GM19463 (cell line): ENCODE results near the gene A2M.
"Not testable (repeated sequence)": the region's sequence is repeated elsewhere in the genome, so short reads cannot be mapped to it uniquely, and the experiment has no call there.

ENCODE experiments used
- ATAC-seq: cut with Tn5 transposase; IDR thresholded peaks from one replicate; pipeline ENCODE4 v1.9.1; 2021; ENCODE audit warnings: mild to moderate bottlenecking, moderate library complexity; ENCODE audit not compliant: unreplicated experiment

A2M gene

DNA sequence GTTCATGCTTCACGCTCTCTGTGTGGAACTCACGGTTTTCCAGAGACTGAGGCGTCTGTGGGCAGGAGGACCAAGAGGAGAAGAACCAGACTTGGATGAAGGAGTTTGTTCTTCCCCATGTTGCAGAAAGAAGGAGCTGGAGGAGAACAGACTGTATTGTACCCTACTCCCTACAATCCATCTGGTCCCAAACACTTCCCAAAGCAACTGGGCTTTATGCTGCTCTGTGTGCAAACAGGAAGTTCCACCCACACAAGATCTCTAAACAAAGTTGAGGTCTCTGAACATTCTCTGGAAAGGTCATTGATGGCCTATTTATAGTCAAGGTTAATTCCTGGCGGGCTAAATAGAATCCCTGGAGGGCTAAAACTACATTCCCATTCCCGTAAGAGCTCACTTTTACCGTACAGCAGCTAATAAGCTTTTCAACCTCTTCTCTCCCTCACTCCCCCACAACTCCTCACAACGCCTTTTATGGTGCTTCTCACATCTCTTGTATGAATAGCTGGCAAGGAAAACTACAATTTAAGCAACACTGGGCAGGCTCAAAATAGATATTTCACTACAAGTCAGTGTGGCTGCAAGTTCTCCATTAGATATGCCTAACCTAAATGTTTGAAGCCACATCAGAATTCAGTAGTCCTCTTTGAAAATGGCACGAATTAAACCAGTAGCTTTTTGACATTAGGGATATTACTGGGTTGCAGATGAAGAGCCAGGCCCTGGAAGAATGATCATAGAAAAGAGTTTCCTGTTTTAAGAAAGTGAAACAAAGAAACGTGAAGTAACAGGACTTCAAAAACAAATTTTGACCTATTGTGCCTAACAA lies at the start of gene A2M:
Gene A2M, minus strand, starts transcription at position 189 of the 829 bp plus-strand sequence. Its CDS starts 70 bp downstream, at position 119.
- no peak for ATAC-seq

DNA sequence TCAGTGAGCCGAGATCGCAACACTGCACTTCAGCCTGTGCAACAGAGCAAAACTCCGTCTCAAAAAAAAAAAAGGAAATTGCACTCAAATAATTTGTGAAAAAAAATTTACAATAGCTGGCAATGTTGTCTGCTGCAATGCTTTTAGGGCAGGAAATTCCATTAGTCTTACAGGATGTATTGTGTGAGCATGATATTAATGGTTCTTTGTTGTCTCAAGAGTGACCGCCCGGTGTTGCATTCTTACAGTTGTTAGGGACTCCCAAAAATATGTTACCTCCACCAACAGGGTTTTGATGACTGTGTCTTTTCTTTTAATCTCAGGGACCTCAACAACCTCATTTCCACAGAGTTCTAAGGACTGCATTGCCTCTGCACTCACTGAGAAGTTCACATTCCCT lies 47.7 kb upstream of the A2M start:
- no peak for ATAC-seq

DNA sequence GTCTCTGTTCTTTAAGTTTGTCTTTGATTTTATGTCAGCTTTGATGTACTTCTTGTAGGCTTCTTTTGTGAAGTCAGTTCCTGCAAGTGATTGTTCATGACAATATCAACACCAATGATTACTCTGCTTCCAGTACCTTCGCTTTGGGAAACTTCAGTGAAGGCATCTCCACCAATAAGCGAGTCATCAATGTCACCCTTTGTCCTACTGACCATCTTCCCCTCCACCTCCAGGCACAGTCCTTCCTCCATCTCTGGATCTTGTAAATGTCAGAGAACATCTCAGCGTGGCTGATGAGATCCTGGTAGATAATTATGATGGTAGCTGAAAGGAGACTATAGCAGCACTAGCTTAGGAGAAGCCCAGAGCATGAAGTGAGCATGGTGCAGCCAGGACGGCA lies 40.4 kb upstream of the A2M start:
- no peak for ATAC-seq

DNA sequence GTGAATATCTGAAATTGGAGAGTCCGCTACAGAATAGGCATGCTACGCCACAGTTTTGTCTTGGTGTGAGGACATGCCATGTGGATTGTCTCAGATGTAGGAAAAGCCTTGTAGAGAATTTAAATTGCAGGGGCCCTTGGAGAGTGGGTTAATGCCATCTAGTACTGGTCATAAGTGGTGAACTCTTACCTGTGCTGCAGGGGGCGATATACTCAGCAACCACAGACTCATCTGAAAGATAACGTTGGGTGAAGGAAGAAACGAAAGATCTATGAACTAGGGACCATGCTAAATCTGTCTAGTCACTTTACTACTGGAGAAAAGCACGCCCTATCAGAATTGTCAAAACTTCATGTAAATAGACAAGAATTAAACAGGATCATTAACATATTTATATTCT lies 33.7 kb upstream of the A2M start:
- no peak for ATAC-seq

DNA sequence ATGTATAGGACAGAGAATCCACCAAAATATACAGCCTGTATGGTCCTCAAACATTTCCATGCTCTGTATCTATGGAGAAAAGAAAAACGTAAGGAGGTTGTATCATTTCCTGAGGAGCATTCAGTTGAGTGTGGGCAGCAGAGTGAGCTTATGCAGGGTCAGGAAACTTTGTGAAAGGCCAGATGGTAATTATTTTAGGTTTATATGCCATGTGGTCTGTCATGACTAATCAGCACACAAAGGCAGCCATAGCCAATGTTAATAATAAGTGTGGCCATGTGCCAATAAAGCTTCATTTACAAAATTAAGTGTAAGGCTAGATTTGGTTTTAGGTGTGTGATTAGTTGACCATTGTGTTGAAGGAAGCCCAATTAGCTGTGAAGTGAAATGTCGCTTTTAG lies 33.2 kb upstream of the A2M start:
- ATAC-seq: no peak

DNA sequence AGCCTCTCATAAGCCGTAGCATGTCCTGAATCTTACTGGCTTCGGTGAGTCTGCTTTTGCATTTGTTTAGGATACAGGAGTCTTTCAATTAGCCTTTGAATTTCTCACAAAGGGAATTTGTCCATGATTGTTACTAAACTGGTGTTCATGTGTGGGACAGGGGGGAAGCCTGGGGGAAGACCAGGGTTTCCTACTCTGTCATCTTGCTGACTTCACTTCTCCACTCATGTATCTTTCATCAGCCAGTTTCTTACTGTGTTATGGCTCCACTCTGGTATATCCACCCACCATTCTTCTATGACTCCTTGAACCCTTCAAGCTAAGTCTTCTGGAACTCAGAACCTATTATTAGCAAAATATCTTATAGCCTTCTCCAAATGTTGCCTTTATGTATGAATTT lies 31.7 kb upstream of the A2M start:
- no peak for ATAC-seq

DNA sequence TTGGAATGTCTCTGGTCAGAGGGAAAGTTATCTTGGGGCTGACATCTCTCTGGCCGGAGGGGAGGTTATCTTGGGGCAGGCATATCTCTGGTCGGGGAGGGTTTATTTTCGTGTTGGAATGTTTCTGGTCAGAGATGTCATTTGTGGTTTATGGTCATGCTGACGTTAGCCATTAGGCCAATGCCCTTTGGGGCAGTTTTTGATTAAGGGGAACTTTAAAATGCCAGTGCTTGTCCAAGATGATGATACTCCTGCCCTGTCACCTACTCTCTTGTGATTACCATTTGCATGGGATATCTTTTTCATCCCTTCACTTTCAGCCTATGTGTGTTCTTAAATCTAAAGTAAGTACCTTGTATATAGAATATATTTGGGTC lies 29.0 kb upstream of the A2M start:
- ATAC-seq: no peak

DNA sequence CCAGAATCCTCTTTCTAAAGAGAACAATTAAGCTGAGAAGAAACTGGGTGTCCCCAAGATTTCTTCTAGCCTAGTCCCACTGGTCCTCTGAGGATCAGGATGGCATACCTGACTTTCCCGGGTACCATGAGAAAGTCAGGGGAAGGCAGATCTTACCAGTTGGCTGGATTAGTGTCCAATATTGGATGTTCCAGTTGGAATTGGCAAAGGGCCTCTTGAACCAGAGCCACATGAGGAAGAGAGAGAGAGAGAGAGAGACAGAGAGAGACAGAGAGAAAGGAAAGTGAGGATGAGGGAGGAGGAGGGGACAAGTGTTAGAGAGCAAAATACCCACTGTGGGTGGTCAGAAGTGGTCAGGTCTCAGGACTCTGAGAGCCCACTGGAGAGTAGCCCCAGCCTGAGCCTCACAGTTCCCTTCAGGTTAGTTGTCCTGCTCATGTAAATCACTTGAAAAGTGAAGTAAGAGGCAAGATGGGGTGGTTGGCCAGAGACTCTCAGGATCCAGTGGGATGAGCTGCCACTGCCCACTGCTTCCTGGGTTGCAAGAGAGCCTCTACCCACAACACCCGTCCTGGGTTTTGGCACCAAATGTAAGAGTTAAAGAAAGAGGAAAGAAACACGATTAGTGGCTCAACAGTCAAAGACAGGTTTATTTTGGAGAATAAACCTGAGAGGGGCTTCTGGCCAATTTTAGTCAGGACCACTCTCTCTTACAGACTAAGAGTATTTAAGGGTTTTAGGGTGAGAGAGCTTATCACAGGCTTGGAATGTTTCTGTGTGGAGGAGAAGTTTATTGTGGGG lies 28.4 kb upstream of the A2M start:
- ATAC-seq: no peak

DNA sequence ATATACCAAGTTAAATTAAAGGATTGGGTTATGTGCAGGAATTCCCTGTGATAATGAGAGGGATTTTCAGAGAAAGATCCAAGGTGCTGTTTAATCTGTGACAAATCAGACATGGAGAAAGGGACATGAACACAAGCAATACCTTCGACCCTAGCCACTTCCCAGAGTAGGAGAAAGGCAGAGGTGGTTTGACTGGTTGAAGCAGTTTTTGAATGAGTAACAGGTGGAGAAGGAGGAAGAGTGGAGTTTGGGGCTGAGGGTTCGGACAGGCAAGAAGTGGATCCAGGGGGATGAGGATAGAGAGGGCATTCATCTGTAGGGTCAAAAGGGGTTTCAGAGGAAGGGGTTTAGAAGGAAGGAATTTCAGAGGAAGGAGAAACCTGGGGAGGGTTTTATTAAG lies 27.4 kb upstream of the A2M start:
- ATAC-seq: no peak

DNA sequence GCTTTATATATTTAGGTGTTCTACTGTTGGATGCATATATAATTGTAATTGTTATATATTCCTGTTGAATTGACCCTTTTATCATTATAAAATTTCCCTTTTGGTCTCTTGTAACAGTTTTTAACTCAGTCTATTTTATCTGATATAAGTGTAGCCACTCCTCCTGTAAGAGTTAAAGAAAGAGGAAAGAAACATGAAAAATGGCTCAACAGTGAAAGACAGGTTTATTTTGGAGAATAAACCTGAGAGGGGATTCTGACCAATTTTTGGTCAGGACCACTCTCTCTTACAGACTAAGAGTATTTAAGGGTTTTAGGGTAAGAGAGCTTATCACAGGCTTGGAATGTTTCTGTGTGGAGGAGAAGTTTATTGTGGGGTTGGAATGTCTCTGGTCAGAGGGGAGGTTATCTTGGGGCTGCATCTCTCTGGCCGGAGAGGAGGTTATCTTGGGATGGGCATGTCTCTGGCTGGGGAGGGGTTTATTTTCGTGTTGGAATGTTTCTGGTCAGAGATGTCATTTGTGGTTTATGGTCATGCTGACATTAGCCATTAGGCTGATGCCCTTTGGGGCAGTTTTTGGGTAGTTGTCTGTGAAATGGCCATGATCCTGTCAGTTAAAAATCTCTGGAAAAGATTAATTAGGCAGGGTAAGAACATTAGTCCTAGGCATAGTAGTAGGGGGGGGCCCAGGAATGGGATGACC lies 24.0 kb upstream of the A2M start:
- not testable (repeated sequence) for ATAC-seq

DNA sequence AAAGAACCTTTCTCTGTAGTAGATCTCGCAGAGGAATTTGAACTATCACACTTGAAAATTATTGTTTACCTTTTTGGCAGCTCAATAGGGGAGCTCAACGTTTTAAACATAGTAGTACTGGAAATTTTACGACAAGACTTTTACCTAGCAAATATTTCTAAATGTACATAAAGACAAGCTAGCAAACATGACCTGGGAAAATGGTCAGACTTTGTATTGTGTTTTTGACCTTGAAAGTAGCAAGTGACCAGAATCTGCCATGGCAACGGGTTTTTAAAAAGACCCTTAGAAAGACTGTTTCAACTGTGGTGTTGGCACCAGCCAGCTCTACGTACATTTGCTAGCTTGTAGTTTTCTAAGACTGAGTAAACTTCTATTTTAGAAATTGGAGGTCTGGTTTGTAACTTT lies 20.2 kb upstream of the A2M start:
- no peak for ATAC-seq

DNA sequence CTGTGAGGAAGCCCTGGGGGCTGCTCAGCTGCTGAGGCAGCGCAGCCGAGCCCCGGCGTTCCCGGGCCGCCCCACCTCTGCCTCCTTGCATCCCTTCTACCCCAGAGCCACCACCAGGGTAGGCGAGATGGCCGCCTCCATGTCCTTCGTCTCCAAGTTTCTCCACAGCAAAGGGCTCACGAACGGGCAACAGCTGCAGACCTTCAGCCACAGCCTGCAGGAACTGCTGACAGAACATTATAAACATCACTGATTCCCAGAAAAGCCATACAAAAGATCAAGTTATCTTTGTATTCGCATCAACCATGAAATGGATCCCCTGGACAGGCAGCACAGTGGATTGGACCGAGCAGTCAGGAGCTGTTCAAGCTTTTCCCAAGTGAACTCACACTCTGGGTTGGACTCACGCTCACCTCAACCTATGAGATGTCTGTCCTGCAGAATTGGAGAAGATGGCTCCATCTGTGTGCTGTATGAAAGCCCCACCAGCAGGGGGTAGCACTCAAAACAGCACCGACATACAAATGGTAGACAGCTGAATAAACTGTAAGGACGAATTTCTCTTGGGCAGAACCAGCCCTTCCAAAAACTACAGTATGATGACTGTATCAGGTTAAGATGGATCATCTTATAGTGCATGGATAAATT lies 19.4 kb upstream of the A2M start:
- ATAC-seq: no peak

DNA sequence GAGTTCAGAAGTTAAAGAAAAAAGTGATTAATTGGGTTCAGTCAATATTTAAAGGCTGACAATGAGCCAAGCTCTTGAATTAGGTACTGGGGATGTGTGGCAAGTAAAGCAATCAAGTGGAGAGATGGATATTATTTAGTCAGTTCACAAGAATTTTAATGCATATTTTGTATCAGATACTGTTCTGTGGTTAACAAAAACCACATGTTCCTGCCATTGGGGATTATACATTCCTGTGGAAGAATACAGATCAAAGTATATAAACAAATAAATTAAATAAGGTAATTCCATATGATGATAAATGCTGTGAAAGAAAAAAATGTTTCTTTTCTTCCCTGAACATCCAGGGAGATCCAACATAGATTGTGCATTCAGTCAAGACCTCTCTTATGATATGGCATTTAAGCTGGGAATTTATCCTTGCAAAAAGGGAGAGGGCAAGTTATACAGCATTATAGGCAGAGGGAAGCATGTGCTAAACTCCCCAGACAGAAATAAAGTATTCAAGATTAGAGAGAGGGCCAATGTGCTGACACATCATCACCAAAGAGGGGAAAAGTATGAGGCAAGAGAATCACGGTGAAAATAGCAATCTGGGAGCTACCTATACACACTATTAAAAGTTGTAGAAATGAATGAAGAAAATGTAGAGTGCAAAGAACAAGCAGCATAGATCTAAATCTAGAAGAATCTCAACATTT lies 17.6 kb upstream of the A2M start:
- ATAC-seq: no peak

DNA sequence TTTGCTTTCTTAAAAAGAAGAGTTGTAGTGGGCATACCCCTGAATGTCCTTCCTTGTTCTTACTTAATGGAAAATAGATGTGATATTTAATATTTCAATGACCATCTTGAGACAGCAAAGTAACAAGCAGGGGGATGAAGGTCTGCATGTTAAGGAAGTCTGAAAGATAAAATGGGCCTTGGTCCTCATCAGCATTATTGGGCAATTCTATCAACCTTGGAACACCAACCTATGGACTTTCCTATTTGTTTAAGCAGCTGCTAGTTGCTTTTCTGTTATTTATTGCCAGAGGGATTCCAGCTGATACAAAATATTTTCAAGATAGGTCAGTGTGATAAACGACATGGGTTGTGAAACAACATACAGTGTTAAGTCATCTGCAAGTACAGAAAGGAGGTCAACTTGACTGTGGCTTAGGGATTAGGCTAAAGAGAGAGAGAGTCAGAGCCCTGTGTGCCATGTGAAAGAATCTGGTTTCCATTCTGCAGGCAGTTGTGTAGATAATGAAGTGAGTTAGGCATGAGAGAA lies 16.4 kb upstream of the A2M start:
- ATAC-seq: no peak

DNA sequence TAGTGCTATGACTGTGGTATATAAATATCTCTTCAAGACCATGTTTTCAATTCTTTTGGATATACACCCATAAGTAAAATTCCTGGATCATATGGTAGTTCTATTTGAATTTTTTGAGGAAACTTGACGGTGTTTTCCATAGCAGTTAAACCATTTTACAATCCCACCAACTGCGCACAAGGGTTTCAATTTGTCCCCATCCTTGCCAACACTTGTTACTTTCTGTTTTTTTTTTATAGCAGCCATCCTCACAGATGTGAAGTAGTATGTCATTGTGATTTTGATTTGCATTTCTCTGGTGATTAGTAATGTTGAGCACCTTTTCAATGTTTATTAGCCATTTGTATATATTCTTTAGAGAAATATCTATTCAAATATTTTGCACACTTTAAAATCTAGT lies 14.5 kb upstream of the A2M start:
- no peak for ATAC-seq

DNA sequence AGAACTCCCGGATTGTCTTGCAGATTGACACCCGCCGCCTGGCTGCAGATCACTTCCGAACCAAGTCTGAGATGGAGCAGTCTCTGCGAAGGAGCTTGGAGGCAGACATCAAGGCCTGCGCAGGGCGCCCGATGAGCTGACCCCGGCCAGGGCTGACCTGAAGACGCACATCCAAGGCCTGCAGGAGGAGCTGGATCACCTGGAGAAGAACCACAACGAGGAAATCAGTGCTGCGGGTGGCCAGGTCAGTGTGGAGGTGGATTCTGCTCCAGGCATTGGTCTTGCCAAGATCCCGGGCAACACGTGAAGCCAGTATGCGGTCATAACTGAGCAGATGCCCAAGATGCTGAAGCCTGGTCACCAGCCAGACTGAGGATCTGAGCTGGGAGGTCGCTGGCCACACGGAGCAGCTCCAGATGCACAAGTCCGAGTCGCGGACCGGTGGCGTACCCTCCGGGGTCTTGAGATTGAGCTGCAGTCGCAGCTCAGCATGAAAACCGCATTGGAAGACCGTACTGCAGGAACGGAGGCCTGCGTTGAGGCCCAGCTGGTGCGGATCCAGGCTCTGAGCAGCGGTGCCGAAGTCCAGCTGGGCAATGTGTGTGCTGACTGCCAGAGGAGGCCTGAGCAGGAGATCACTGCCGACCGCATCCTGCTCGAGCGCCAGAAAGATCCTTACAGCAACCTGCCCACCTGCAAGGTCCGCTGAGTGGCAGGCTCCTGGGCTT lies 12.4 kb upstream of the A2M start:
- no peak for ATAC-seq

DNA sequence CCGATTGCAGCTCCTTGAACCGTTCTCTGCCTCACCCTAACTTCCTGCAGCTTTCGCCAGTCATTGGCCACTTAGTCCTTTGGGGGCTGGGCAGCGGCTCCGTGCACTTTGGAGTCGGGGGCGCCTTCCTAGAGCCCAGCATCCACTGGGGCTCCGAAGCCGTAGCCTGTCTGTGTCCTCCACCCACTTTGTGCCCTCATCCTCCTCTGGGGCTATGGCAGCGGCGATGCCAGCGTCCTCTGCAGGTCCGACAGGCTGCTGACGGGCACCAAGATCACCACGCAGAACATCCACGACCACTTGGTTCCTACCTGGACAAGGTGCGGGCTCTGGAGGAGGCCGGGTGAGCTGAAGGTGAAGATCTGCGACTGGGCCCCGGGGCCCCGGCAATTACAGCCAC lies 11.8 kb upstream of the A2M start:
- no peak for ATAC-seq

DNA sequence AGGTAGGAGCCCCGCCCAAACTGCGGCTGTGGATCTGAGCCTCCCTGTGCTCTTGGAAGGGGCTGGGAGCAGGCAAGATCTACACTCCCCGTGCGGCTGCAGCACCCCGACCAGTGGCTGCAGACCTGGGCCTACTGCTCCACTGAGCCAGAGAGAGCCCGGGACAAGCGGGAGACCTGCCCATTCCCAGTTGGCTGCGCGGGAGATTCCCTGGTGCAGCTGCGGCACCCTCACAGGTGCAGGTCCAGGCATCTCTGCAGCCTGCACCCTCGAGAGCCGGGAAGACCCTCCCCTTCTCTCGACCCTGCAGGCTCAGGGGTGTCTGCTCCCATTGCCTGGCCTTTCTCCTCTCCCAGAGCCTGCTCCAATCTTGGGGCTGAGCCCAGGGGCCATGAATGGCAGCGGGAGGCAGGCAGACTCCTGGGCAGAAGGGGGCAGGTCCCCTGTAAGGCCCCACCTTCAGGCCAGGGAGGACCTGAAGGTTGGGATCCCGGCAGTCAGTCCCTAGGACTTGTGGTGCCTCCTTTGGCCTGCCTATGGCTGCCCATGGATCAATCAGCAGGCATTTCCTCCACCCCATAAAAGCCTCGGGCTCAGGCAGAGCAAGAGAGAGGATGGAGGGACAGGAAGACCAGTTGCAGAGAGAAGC lies 8.8 kb upstream of the A2M start:
- no peak for ATAC-seq

DNA sequence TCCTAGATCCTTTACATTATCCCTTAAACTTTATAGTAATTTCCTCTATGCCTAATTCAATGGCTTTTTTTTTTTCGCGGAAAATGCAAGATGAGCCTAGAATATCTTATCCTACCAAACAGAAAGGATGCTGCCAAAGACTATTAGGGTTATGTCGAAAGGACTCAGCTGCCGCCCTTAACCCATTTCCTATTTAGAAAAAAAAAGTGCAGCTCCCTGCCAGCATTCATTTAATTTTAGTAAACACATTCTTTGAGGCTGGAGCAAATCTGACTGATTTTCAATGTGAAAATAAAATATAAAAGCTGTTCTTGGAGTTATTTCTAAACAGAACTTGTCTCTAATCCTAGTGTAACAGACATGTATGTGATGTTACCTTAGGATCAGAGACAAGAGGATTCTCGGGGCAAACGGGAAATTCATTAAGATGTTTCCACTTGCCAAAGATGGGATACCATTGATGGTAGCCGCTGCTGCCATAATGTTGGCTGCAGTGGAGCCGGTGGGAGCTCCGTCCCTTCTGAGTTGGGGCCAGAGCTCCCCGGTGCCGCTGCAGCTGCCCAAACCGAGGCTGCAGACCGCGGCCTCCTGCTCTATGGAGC lies 8.2 kb upstream of the A2M start:
- no peak for ATAC-seq
